HG03025 (cell line): Measurements from ENCODE around the gene ATP11A.
A peak's percentile ranks its signal among the peaks of the same experiment; 100 is the strongest.

Experiments used
- ATAC-seq: cut with Tn5 transposase; IDR thresholded peaks from one replicate; pipeline ENCODE4 v1.9.1; 2021; ENCODE audit warnings: mild to moderate bottlenecking, moderate library complexity; ENCODE audit not compliant: unreplicated experiment, low FRiP score

The ATP11A gene

DNA sequence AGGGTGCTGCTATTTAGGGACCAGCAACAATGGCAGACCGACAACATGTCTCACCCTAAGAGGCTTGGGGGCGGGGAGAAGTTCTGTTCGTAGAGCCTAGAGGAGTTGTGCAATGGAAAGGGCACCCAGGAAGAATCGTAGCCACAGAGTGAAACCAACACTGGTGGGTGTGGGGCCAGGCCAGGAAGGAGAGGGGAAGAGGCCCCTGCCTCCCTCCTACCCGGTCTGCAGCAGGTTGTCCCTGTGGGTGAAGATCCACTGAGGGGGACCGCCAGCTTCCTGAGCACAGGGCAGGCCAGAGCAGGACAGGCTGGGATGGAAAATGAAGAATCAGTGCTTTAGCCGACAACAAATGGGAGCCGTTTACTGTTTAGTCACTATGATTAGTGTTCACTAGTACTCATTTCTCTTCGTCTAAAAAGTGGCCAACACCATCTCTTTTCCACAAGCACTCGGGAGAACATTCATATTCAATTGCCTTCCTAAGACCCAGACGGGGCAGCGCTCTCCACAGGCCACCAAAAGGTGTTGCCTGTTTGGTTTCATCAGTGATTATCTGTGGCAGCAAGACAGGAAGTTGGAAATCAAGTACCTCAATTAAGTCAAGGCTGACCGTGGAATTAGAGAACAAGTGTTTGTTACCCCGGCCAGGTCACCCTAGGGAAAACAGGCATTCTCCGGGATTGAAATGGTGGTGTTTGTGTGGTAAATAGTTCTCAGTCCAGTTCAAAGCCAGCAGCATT lies 1.1 kb upstream of the ATP11A start:
- ATAC-seq, result no peak

- peak; percentile 8 for ATAC-seq
Observed at GRCh38 chr13:112690283-112690929, 568 bp downstream of the ATP11A start.

DNA sequence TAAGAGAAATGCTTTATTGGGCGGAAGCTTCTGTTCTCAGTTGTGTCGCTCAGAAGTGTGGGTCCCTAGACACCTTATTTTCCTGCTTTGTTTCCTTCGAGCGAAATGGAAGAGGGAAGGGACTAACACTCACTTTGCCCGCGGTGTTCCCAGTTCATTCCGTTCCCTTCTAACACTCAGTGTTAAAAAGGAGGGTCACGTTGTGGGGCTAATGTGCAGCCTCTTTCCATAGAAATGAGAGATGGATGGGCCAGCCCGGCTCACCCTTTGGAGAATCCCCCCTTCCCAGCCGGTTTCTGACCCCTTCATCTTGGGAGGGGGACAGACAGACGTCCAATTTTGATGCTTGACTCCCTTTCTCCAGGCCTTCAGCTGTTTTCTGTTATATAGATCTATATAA lies 2.3 kb downstream of the ATP11A start:
- no peak for ATAC-seq

DNA sequence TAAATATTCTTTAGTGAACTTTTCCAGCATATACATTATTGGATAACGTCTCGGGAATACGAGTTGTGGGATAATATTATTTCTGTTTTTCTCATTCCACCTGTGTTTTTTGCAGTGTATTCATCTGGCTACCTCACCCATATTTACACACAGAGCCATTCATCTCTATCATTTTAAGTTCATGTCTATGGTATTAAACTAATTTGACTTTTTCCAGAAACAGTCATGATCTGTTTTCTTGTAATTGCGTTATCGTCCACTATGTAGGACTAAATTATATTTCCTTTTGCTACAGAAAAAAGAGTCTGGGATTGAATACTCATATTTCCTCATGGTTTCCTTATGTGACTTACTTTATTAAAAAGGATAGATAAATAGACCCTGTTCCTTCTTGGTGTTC lies 2.7 kb downstream of the ATP11A start:
- ATAC-seq, result no peak

GRCh38 chr13:112693831-112694497 lies 4.1 kb downstream of the ATP11A start:
- peak; percentile 35 for ATAC-seq

GRCh38 chr13:112695121-112695520 lies 5.3 kb downstream of the ATP11A start:
- ATAC-seq, result no peak

GRCh38 chr13:112696001-112696868 lies 6.4 kb downstream of the ATP11A start:
- no peak for ATAC-seq

DNA sequence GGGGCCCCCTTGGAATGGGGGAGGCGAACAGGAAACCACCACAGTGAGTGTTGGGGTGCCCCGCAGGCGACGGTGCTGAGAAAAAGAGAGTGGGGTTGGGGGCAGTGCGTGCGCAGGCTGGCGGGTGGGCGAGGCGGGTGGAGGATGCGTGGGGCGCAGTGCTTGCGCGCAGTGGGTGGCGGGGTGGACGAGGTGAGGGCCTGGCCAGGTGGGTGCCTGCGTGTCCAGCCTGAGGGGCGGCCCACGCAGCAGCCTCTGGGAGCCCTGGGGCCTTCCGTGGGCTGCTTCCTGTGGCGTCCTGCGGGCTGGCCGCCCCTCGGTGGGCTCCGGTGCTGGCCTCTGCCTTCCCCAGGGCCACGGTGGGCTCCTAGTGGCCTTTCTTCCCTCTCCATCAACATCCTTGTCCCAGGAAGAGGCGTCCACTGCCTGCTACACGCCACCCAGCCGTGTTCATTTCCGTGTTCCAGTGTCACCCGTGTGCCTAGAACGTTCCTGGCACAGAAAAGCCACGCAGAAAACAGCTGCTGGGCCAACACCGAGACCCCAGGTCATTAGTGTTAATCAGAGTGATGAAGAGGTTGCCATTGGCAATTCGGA lies 7.1 kb downstream of the ATP11A start:
- no peak for ATAC-seq

- no peak for ATAC-seq
Observed at GRCh38 chr13:112697756-112698655, 8.2 kb downstream of the ATP11A start.

- ATAC-seq, result no peak
Observed at GRCh38 chr13:112699322-112699918, 9.6 kb downstream of the ATP11A start.

GRCh38 chr13:112700291-112701060 lies 10.6 kb downstream of the ATP11A start:
- ATAC-seq, result no peak

DNA sequence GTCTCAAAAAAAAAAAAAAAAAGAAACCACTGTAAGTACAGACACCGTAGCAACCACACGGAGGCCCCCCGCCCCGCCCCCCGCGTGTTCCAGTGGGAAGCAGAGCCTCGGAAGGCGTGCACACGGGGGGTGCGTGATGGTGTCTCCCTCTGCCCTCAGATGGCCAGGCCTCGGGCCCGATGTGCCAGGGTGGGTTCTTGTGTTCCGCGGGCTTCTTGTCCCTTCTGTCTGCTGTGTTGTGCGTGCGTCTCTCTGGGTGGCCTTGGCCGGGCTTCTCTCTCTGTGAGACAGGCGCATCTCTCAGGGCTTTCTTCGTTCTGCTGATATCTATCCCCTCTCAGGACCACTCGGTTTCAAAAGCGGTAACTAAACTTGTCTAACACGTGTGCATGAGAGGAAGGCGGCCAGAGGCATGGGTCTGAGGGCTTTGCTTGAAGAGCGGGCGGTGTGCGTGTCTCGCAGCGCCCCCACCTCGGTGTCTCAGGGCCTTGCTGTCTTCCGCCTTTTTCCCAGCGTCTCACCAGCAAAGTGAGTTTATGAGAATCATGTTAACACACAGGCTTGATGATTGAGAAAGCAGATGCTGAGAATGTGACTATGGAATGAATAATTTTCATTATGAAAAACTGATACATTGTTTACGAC lies 12.6 kb downstream of the ATP11A start:
- no peak for ATAC-seq

- ATAC-seq, result no peak
Observed at GRCh38 chr13:112702986-112703379, 13.1 kb downstream of the ATP11A start.

DNA sequence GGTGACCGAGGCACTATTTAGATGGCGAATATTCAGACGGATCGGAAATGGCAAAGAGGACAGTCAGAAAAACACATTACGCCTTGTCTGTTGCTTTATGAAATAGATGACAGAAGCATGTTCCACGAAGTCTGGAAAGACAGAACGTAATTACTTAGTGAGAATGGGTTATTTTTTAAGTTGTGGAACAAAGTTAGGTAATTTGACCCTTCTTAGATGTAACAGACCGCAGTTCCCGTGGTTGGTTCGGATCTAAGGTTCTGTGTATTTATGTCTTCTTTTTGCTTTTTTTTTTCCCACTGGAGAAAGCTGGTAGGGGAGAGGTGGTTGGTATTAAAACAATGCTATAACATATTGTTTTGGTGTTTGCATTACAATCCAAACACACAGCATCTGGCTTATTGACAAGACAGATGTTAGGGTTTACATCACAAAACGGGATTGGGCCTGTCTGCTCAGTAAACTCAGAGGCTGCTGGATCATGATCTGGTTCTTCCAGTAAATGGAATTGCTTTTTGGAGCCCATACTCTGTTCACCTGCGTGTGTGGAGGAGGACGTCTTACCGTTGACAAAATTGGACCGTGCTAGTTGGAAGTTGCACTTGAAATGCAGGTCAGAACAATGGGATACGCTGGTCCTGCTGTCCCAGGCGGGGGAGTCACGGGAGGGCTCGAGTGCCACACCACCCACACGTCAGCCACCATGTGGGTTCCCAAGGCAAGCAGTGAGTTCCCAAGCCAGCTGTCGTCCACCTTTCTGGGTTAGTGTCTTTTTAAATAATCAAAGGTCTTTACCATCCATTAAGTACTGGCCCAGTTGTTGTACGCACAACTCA lies 13.8 kb downstream of the ATP11A start:
- ATAC-seq, result no peak

DNA sequence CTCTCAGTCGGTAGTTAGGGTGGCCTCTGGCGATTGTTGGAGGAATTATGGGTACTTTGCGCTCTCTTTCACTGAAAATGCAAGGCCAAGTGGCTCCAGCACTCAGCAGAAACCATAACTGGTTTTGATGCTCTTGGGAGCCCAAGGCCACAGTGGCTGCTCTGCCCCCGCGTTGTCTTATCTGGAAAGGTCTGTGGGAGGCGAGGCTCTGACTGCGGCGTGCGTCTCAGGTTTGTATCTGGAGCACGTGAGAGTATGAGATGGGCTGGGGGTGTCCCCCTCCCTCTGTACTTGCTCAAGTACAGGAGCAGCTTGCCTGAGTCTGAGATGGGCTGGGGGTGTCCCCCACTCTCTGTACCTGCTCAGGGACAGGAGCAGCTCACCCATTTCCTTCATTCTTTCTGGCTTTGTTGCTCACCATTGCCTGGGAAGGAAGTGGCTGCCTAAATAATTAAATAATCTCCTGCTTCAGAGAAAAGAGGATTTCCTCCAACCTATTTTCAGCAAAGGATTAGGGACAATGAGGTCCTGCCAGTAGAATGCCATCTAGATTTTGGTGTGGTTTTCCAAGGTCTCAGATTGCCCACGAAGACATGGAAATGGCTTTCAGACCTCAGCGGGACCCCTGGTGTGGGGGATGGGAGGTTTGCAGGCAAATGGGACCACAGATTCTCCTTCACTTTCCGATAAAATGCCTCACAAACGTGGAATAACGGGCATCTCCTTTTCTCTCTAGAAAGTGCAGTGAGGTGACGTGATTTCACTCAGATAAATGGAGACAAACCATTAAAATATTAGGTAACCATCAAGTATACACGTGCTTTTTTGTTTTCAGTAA lies 14.7 kb downstream of the ATP11A start:
- ATAC-seq, result no peak

DNA sequence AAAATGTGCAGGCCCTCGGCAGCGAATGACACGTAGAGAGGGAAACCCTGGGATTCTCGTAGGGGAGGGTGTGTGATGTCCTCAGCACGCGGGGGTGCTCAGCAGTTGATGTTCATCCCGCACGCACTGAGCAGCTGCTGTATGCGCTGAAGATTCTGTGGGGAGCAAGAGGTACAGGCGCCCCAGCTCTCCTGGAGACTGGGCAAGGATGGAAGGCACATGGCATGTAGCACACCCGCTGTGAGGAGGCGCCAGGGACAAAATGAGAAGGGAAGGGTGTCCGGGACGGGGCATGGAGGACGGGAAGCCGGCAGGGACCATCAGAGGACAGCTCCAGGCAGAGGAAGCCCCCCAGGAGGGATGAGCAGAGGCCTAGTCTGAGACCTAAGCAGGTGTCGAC lies 15.4 kb downstream of the ATP11A start:
- no peak for ATAC-seq
